Activated B cell treated with CpG ODN at 0.5 μM for 24 hours (primary cell): Measurements from ENCODE around the gene CCDC171. TPM values are rescaled to one million over a fixed set of nuclear protein-coding genes. Genes with fewer than 3 reads are reported as not detected.

Experiments used
- ATAC-seq: fragments of 200-7000 bp; cut with Tn5 transposase; one replicate; pipeline ENCODE4 v1.10.0; 2021; ENCODE audit warnings: low read depth, mild to moderate bottlenecking, moderate library complexity
- CTCF ChIA-PET: fragments of 350-600 bp; sonication (Branson Sonifier 250); formaldehyde crosslinking; loops from one replicate; lab custom pipeline; 2021; ENCODE audit warnings: antibody characterized with exemption; lab: Charles Lee
- POLR2A ChIA-PET: fragments of 350-600 bp; sonication (Branson Sonifier 250); formaldehyde crosslinking; loops from one replicate; lab custom pipeline; 2021; ENCODE audit warnings: antibody characterized with exemption; lab: Charles Lee
- DNase-seq: peaks from one replicate; pipeline ENCODE4 v3.0.0; 2022
- H3K27ac Mint-ChIP-seq: one replicate; pipeline ENCODE4 v1.8.0; 2020; ENCODE audit warnings: mixed read lengths
- H3K27me3 Mint-ChIP-seq: one replicate; pipeline ENCODE4 v1.8.0; 2021; ENCODE audit warnings: mixed read lengths
- H3K36me3 Mint-ChIP-seq: one replicate; pipeline ENCODE4 v1.8.0; 2021; ENCODE audit warnings: low read depth, mixed read lengths
- H3K4me1 Mint-ChIP-seq: one replicate; pipeline ENCODE4 v1.8.0; 2021; ENCODE audit warnings: mixed read lengths
- H3K4me3 Mint-ChIP-seq: one replicate; pipeline ENCODE4 v1.8.0; 2020; ENCODE audit warnings: mild to moderate bottlenecking, mixed read lengths
- H3K9me3 Mint-ChIP-seq: one replicate; pipeline ENCODE4 v1.8.0; 2020; ENCODE audit warnings: mixed read lengths
- CTCF ChIP-seq: fragments of 200-600 bp; IDR thresholded peaks from one replicate; pipeline ENCODE4 v1.8.0; 2022; ENCODE audit warnings: antibody characterized with exemption, mild to moderate bottlenecking
- intact Hi-C: fragments of 100-400 bp; cut with micrococcal nuclease; formaldehyde crosslinking; loops from one replicate; pipeline ENCODE4 v1.15.1; 2024
- total RNA-seq: library from RNA; stranded (reverse); gene quantifications from 2 replicates; pipeline ENCODE4 v1.2.3, GENCODE V29; 2022

The CCDC171 gene
- total RNA-seq, 1 donor from 2014 or later = 3.6 TPM

- DNase-seq (no peak), ATAC-seq (no peak)
- no peaks in the 10 kb centered on the region for H3K27me3 Mint-ChIP-seq
- H3K27ac Mint-ChIP-seq = no peak overlapping the region
- ChIA-PET POLR2A (no interaction called here), CTCF (no interaction called here)
- H3K4me1 Mint-ChIP-seq = no peaks in the 10 kb centered on the region
- intact Hi-C loops = no loop called here
- H3K36me3 Mint-ChIP-seq = no peaks in the 10 kb centered on the region
- no peak overlapping the region for H3K4me3 Mint-ChIP-seq
- peaks cover 28% of the 10 kb centered on the region for H3K9me3 Mint-ChIP-seq
- no peak for TF ChIP-seq CTCF
Observed at GRCh38 chr9:15901572-15901971, 348.7 kb downstream of the CCDC171 start.

- Mint-ChIP-seq H3K9me3 (peaks cover 25% of the 10 kb centered on the region), H3K4me1 (no peaks in the 10 kb centered on the region), H3K27ac (no peak overlapping the region), H3K27me3 (no peaks in the 10 kb centered on the region), H3K36me3 (no peaks in the 10 kb centered on the region), H3K4me3 (no peak overlapping the region)
- POLR2A ChIA-PET = no interaction called here
- intact Hi-C loops = no loop called here
- DNase-seq (no peak), ATAC-seq (no peak)
- CTCF ChIA-PET = no interaction called here
- TF ChIP-seq CTCF = no peak
Observed at GRCh38 chr9:15909297-15909696, 356.5 kb downstream of the CCDC171 start.

GRCh38 chr9:15915711-15916110 is 362.9 kb downstream of the CCDC171 start:
- no peaks in the 10 kb centered on the region for H3K36me3 Mint-ChIP-seq
- CTCF ChIA-PET = no interaction called here
- H3K9me3 Mint-ChIP-seq = peaks cover 19% of the 10 kb centered on the region
- H3K4me3 Mint-ChIP-seq = no peak overlapping the region
- H3K4me1 Mint-ChIP-seq = no peaks in the 10 kb centered on the region
- intact Hi-C loops = no loop called here
- POLR2A ChIA-PET = no interaction called here
- ATAC-seq (no peak), DNase-seq (no peak)
- no peaks in the 10 kb centered on the region for H3K27me3 Mint-ChIP-seq
- no peak for TF ChIP-seq CTCF
- no peak overlapping the region for H3K27ac Mint-ChIP-seq

GRCh38 chr9:15927161-15927560 is 374.3 kb downstream of the CCDC171 start:
- CTCF ChIA-PET = no interaction called here
- intact Hi-C loops = no loop called here
- H3K4me1 Mint-ChIP-seq = no peaks in the 10 kb centered on the region
- ATAC-seq = no peak
- no peak overlapping the region for H3K27ac Mint-ChIP-seq
- H3K9me3 Mint-ChIP-seq = peaks cover 3% of the 10 kb centered on the region
- H3K27me3 Mint-ChIP-seq = no peaks in the 10 kb centered on the region
- TF ChIP-seq CTCF = no peak
- no peaks in the 10 kb centered on the region for H3K36me3 Mint-ChIP-seq
- POLR2A ChIA-PET = no interaction called here
- no peak overlapping the region for H3K4me3 Mint-ChIP-seq
- no peak for DNase-seq

- TF ChIP-seq CTCF = no peak
- intact Hi-C loops = no loop called here
- Mint-ChIP-seq H3K36me3 (no peaks in the 10 kb centered on the region), H3K27me3 (no peaks in the 10 kb centered on the region), H3K9me3 (peaks cover 3% of the 10 kb centered on the region), H3K4me3 (no peak overlapping the region), H3K4me1 (no peaks in the 10 kb centered on the region), H3K27ac (no peak overlapping the region)
- CTCF ChIA-PET = no interaction called here
- DNase-seq (no peak), ATAC-seq (no peak)
- POLR2A ChIA-PET = no interaction called here
Observed at GRCh38 chr9:15935661-15936305, 382.9 kb downstream of the CCDC171 start.
